Left ventricle myocardium inferior (tissue), 1 donor: ENCODE data around the gene RAB44. TPM values are rescaled to one million over a fixed set of nuclear protein-coding genes. Genes with fewer than 3 reads are reported as not detected.

ENCODE experiments used
- DNase-seq: peaks from one replicate; pipeline ENCODE4 v3.0.0-alpha.2; 2020
- H3K27ac ChIP-seq: fragments of 200-600 bp; replicated peaks from 2 replicates; pipeline ENCODE4 v1.8.0; 2021
- H3K27me3 ChIP-seq: fragments of 200-600 bp; 2 replicates; pipeline ENCODE4 v1.8.0; 2021; ENCODE audit warnings: low read depth
- H3K36me3 ChIP-seq: fragments of 200-600 bp; 2 replicates; pipeline ENCODE4 v1.8.0; 2021
- H3K4me1 ChIP-seq: fragments of 200-600 bp; 2 replicates; pipeline ENCODE4 v1.8.0; 2021
- H3K4me3 ChIP-seq: fragments of 200-600 bp; 2 replicates; pipeline ENCODE4 v1.8.0; 2021; ENCODE audit warnings: mild to moderate bottlenecking, moderate library complexity
- H3K9me3 ChIP-seq: fragments of 200-600 bp; replicated peaks from 2 replicates; pipeline ENCODE4 v1.8.0; 2021
- CTCF ChIP-seq: fragments of 200-600 bp; IDR thresholded peaks from 2 replicates; pipeline ENCODE4 v1.8.0; 2021; ENCODE audit warnings: antibody characterized with exemption, mild to moderate bottlenecking, borderline replicate concordance
- intact Hi-C: fragments of 100-400 bp; cut with micrococcal nuclease; formaldehyde crosslinking; loops from one replicate; pipeline ENCODE4 v1.11.0; 2022
- total RNA-seq: library from RNA; stranded (reverse); fragmentation: NEBNext Ultra II Directional; extraction: Animal tissue kit (Norgen Biotek cat#: 25700); gene quantifications from one replicate; pipeline ENCODE4 v1.2.1, GENCODE V29; 2021
- donor health status: DM: no; HTN: yes; CAD: no; lungs with severe emphysema.

Gene RAB44
- total RNA-seq, 1 donor from 2014 or later: 0.05 TPM

GRCh38 chr6:36677753-36678487 lies 19.7 kb upstream of the RAB44 start:
- Histone ChIP-seq H3K4me1 (peaks cover 65% of the 10 kb centered on the region), H3K9me3 (no peaks in the 10 kb centered on the region), H3K36me3 (peaks cover 4% of the 10 kb centered on the region), H3K27me3 (no peaks in the 10 kb centered on the region), H3K27ac (peak overlapping the region; percentile 99), H3K4me3 (peak overlapping the region; percentile 98)
- no peak for DNase-seq
- TF ChIP-seq CTCF: no peak
- intact Hi-C loops: no loop called here

- peaks cover 10% of the 10 kb centered on the region for H3K36me3 ChIP-seq
- H3K27me3 ChIP-seq: no peaks in the 10 kb centered on the region
- H3K9me3 ChIP-seq: no peaks in the 10 kb centered on the region
- intact Hi-C loops: no loop called here
- peaks cover 72% of the 10 kb centered on the region for H3K4me1 ChIP-seq
- no peak for TF ChIP-seq CTCF
- peak within 1 kb of the TSS; percentile 99 for H3K27ac ChIP-seq
- peak; percentile 92 for DNase-seq
- peak within 1 kb of the TSS; percentile 98 for H3K4me3 ChIP-seq
Observed at GRCh38 chr6:36678488-36679042, 19.1 kb upstream of the RAB44 start, which contains the start of gene CDKN1A. TSS of gene CDKN1A (plus strand) at chr6:36678714. CDS start at chr6:36684102, 5,388 bp downstream.

- peaks cover 78% of the 10 kb centered on the region for H3K4me1 ChIP-seq
Observed at GRCh38 chr6:36679043-36679833, 18.4 kb upstream of the RAB44 start.

GRCh38 chr6:36682328-36683144 lies 15.1 kb upstream of the RAB44 start:
- Histone ChIP-seq H3K36me3 (peaks cover 50% of the 10 kb centered on the region), H3K9me3 (no peaks in the 10 kb centered on the region), H3K4me1 (peaks cover 80% of the 10 kb centered on the region), H3K27ac (peak overlapping the region; percentile 58), H3K4me3 (peak overlapping the region; percentile 24), H3K27me3 (no peaks in the 10 kb centered on the region)
- TF ChIP-seq CTCF: no peak
- intact Hi-C loops: loop anchor here (5.0 to 10.0 kb wide), 2 partner anchors 55 to 72 kb away; no protein-coding TSS in a partner anchor
- DNase-seq: peak; percentile 52

More at GRCh38 chr6:36679043-36679833, 18.4 kb upstream of the RAB44 start:
- H3K9me3 ChIP-seq: no peaks in the 10 kb centered on the region
- TF ChIP-seq CTCF: no peak
- no peaks in the 10 kb centered on the region for H3K27me3 ChIP-seq
- H3K27ac ChIP-seq: peak overlapping the region; percentile 99
- intact Hi-C loops: no loop called here
- DNase-seq: peak; percentile 74
- peaks cover 17% of the 10 kb centered on the region for H3K36me3 ChIP-seq
- peak overlapping the region; percentile 98 for H3K4me3 ChIP-seq
